ENCODE data around the gene LMTK2.

- TF ChIP-seq CTCF (IDR thresholded peaks at IDR 0.05) = no peak
- TF ChIP-seq POLR2A (IDR thresholded peaks at IDR 0.05) = no peak
- no peak for TF ChIP-seq POLR2AphosphoS5 (IDR thresholded peaks at IDR 0.05)
- no peak for TF ChIP-seq EP300 (IDR thresholded peaks at IDR 0.05)
Observed at GRCh38 chr7:98058186-98058585, 48.5 kb upstream of the LMTK2 start.

Measured in sigmoid colon (tissue), 4 donors.